ENCODE data around the gene ZNF275. TPM values are rescaled to one million over a fixed set of nuclear protein-coding genes. Genes with fewer than 3 reads are reported as not detected.

Gene ZNF275
- polyA plus RNA-seq, 4 donors = 1.1 to 9.0 (median 2.3) TPM

DNA sequence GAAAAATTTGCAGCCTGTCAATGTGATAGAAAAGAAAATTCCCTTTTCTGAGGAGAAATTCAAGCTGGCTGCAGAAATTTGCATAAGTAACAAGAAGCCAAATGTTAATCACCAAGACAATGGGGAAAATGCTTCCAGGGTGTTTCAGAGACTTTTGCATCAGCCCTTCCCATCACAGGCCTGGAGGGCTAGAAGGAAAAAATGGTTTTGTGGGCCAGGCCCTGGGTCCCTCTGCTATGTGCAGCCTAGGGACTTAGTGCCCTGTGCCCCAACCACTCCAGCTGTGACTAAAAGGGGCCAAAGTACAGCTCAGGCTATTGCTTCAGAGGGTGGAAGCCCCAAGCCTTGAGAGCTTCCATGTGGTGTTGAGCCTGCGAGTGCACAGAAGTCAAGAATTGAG, 23.9 kb downstream of the ZNF275 start:
- H3K27ac ChIP-seq (ENCODE audit: low read depth in 1 of 3, low read length in 2 of 3) = no peak overlapping the region
- 88 to 100% (median 94%) methylated on average over 1 of the region's 1 CpG for WGBS, 3 donors

DNA sequence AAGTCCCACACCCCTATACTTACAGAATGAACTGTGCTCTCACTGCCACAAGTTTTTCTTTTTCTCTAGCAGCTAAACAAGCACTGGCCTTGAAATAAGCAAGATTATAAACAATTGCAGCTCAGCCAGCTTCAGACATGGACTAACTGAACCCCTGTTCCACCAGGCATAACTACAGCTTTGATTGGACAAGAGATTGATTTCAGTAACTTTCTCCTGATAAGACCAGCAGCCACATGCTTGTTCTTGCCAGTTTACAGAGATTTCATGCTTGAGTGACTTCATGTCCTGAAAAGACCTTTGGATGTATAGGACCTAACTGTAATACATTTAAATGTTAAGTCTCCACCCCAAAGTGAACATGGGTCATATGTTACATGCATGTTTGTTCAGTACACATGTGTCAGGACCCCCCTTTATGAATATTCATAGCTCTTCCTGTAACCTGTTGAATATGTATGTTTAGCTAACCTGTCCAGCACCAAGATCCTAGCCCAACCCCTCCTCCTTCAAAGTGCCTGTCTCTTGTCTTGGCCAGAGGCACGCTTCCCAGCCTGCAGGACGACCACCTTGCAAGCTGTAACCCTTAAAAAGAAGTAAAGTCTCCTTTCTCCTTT, 27.9 kb downstream of the ZNF275 start:
- DNase-seq (no peak), FAIRE-seq (no peak)
- peaks cover 0 to 9% of the 10 kb centered on the region in 2 donors for H3K9me3 ChIP-seq (ENCODE audit: control insufficient read depth in 2 of 2, insufficient read depth in 1 of 2, low read depth in 1 of 2, low read length in 1 of 2)
- no peak overlapping the region for H3K4me3 ChIP-seq (ENCODE audit: low read depth in 1 of 3, low read length in 3 of 3)
- H3K27ac ChIP-seq (ENCODE audit: low read depth in 1 of 3, low read length in 2 of 3) = no peak overlapping the region
- 41 to 56% (median 49%) methylated on average over 2 of the region's 2 CpGs for WGBS, 3 donors
- no peaks in the 10 kb centered on the region for H3K36me3 ChIP-seq (ENCODE audit: control insufficient read depth in 3 of 3, insufficient read depth in 2 of 3, low read depth in 1 of 3, low read length in 3 of 3)
- no peaks in the 10 kb centered on the region for H3K27me3 ChIP-seq (ENCODE audit: control insufficient read depth in 3 of 3, insufficient read depth in 3 of 3, low read length in 3 of 3)
- H3K4me1 ChIP-seq (ENCODE audit: control insufficient read depth in 3 of 3, insufficient read depth in 2 of 3, low read depth in 1 of 3, low read length in 2 of 3) = no peaks in the 10 kb centered on the region

More for the DNA sequence above, 23.9 kb downstream of the ZNF275 start:
- H3K9me3 ChIP-seq (ENCODE audit: control insufficient read depth in 2 of 2, insufficient read depth in 1 of 2, low read depth in 1 of 2, low read length in 1 of 2) = peaks cover 0 to 18% of the 10 kb centered on the region in 2 donors
- DNase-seq (no peak), FAIRE-seq (no peak)
- no peaks in the 10 kb centered on the region for H3K36me3 ChIP-seq (ENCODE audit: control insufficient read depth in 3 of 3, insufficient read depth in 2 of 3, low read depth in 1 of 3, low read length in 3 of 3)
- H3K4me3 ChIP-seq (ENCODE audit: low read depth in 1 of 3, low read length in 3 of 3) = no peak overlapping the region
- H3K4me1 ChIP-seq (ENCODE audit: control insufficient read depth in 3 of 3, insufficient read depth in 2 of 3, low read depth in 1 of 3, low read length in 2 of 3) = no peaks in the 10 kb centered on the region
- no peaks in the 10 kb centered on the region for H3K27me3 ChIP-seq (ENCODE audit: control insufficient read depth in 3 of 3, insufficient read depth in 3 of 3, low read length in 3 of 3)

DNA sequence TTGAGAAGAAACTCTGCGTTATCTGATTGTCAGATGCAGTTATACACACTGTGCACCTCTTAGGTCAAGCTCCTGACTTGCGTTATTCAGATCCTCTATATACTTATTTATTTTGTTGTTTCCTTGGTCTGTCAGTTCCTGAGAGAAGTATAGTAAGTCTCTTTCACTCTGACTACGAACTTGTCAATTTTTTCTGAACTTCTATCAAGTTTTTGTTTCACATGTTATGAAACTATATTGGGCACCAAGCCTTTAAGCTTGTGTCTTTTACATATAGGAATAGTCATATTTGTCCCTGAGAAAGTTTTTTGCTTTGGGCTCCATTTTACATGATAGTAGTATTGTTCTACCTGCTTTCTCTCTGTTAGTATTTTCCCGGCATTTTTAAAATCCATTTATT, 31.7 kb downstream of the ZNF275 start:
- H3K9me3 ChIP-seq (ENCODE audit: control insufficient read depth in 2 of 2, insufficient read depth in 1 of 2, low read depth in 1 of 2, low read length in 1 of 2) = no peaks in the 10 kb centered on the region
- H3K4me3 ChIP-seq (ENCODE audit: low read depth in 1 of 3, low read length in 3 of 3) = no peak overlapping the region
- H3K36me3 ChIP-seq (ENCODE audit: control insufficient read depth in 3 of 3, insufficient read depth in 2 of 3, low read depth in 1 of 3, low read length in 3 of 3) = no peaks in the 10 kb centered on the region
- no peaks in the 10 kb centered on the region for H3K27me3 ChIP-seq (ENCODE audit: control insufficient read depth in 3 of 3, insufficient read depth in 3 of 3, low read length in 3 of 3)
- H3K4me1 ChIP-seq (ENCODE audit: control insufficient read depth in 3 of 3, insufficient read depth in 2 of 3, low read depth in 1 of 3, low read length in 2 of 3) = no peaks in the 10 kb centered on the region
- DNase-seq (no peak), FAIRE-seq (no peak)
- WGBS, 3 donors = 65 to 77% (median 73%) methylated on average over 4 of the region's 4 CpGs
- H3K27ac ChIP-seq (ENCODE audit: low read depth in 1 of 3, low read length in 2 of 3) = no peak overlapping the region

DNA sequence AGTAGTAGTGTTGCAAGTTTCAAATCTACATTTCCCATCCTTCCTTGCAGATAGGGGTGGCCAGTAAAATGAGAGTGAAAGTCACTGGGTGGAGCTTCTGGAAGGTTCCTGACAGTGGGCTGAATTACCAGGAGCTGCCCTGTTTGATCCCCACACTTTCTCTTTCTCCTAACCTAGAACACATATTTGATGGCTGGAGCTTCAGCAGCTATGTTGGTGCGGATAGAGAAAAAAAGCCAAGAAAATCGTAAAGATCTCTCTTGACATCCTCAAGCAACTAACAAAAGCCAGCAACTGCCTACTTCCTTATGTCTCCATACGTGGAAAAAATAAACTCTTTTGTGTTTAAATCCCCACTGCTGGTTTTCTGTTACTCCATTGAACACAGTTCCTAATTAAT, 32.2 kb downstream of the ZNF275 start:
- Histone ChIP-seq H3K9me3 (ENCODE audit: control insufficient read depth in 2 of 2, insufficient read depth in 1 of 2, low read depth in 1 of 2, low read length in 1 of 2) (no peaks in the 10 kb centered on the region), H3K27ac (ENCODE audit: low read depth in 1 of 3, low read length in 2 of 3) (no peak overlapping the region), H3K27me3 (ENCODE audit: control insufficient read depth in 3 of 3, insufficient read depth in 3 of 3, low read length in 3 of 3) (no peaks in the 10 kb centered on the region), H3K4me1 (ENCODE audit: control insufficient read depth in 3 of 3, insufficient read depth in 2 of 3, low read depth in 1 of 3, low read length in 2 of 3) (no peaks in the 10 kb centered on the region), H3K36me3 (ENCODE audit: control insufficient read depth in 3 of 3, insufficient read depth in 2 of 3, low read depth in 1 of 3, low read length in 3 of 3) (no peaks in the 10 kb centered on the region), H3K4me3 (ENCODE audit: low read depth in 1 of 3, low read length in 3 of 3) (no peak overlapping the region)
- no peak for DNase-seq
- 72 to 93% (median 90%) methylated on average over 3 of the region's 3 CpGs for WGBS, 3 donors
- FAIRE-seq = no peak

DNA sequence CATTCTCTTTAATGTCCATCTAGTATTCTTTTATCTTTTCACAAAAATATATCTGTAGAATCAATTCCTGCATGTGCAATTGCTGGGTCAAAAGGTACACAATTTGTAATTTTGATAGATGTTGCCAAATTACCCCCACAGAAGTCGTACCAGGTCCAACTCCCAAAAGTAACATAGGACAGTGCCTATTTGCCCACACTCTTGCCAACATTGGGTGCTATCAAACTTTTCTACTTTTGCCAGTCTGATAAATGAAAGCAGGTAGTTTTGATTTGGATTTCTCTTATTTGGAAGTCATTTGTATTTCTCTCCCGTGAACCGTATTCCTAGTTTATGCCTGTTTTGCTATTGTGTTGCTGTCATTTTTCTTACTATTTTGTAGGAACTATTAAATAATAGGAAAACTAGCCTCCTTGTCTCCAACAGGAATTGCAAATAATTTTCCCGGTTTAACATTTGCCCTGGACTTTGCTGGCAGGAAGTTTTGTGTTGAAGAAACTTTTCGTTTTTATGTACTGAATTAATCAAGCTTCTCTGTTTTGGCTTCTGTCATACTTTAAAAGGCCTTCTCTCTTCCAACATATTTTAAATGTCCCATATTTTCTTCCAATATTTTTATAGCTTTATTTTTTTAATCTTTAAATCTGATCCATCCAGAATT, 33.1 kb downstream of the ZNF275 start:
- H3K27me3 ChIP-seq (ENCODE audit: control insufficient read depth in 3 of 3, insufficient read depth in 3 of 3, low read length in 3 of 3) = no peaks in the 10 kb centered on the region
- DNase-seq = no peak
- no peak overlapping the region for H3K4me3 ChIP-seq (ENCODE audit: low read depth in 1 of 3, low read length in 3 of 3)
- FAIRE-seq = no peak
- no peaks in the 10 kb centered on the region for H3K36me3 ChIP-seq (ENCODE audit: control insufficient read depth in 3 of 3, insufficient read depth in 2 of 3, low read depth in 1 of 3, low read length in 3 of 3)
- WGBS, 3 donors = 81 to 85% (median 83%) methylated on average over 5 of the region's 5 CpGs
- H3K27ac ChIP-seq (ENCODE audit: low read depth in 1 of 3, low read length in 2 of 3) = no peak overlapping the region
- H3K4me1 ChIP-seq (ENCODE audit: control insufficient read depth in 3 of 3, insufficient read depth in 2 of 3, low read depth in 1 of 3, low read length in 2 of 3) = no peaks in the 10 kb centered on the region
- H3K9me3 ChIP-seq (ENCODE audit: control insufficient read depth in 2 of 2, insufficient read depth in 1 of 2, low read depth in 1 of 2, low read length in 1 of 2) = no peaks in the 10 kb centered on the region

DNA sequence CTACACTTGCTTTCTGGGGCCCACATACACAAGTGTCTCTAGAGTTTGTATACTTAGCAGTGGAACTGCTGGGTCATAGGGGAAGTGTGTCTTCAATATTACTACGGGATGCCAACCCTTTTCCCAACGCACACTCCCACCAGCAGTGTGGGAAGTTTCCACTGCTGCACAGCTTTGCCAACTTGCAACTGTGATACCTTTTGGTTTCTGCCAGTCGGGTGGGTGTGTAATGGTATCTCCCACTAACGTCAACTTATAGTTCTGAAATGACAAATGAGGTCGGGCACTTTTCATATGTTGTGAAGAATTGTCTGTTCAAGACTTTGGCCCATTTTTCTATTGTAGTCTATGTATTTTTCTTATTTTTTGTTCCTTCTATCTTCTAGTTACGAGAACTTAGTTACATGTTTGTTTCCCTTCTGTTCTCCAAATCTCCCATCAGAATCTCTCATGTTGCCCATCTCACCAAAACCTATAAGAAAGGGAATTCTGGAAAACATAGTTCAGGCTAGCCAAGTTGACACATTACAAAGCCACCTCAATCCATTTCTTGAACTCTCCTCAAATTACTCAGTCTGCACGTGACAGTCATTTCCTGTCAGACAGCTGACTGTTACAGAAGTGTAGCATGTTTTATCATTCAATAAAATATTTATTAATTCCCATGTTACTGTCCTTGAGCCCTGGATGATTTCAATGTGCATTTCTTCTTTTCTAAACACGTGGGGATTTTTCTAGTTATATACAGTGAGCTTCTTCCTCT, 36.5 kb downstream of the ZNF275 start:
- Histone ChIP-seq H3K27me3 (ENCODE audit: control insufficient read depth in 3 of 3, insufficient read depth in 3 of 3, low read length in 3 of 3) (peaks cover 0 to 2% (median 0%) of the 10 kb centered on the region in 3 donors), H3K36me3 (ENCODE audit: control insufficient read depth in 3 of 3, insufficient read depth in 2 of 3, low read depth in 1 of 3, low read length in 3 of 3) (no peaks in the 10 kb centered on the region), H3K9me3 (ENCODE audit: control insufficient read depth in 2 of 2, insufficient read depth in 1 of 2, low read depth in 1 of 2, low read length in 1 of 2) (no peaks in the 10 kb centered on the region), H3K27ac (ENCODE audit: low read depth in 1 of 3, low read length in 2 of 3) (no peak overlapping the region), H3K4me1 (ENCODE audit: control insufficient read depth in 3 of 3, insufficient read depth in 2 of 3, low read depth in 1 of 3, low read length in 2 of 3) (no peaks in the 10 kb centered on the region), H3K4me3 (ENCODE audit: low read depth in 1 of 3, low read length in 3 of 3) (no peak overlapping the region)
- 52 to 65% (median 56%) methylated on average over 8 of the region's 8 CpGs for WGBS, 3 donors
- no peak for DNase-seq
- FAIRE-seq = no peak

DNA sequence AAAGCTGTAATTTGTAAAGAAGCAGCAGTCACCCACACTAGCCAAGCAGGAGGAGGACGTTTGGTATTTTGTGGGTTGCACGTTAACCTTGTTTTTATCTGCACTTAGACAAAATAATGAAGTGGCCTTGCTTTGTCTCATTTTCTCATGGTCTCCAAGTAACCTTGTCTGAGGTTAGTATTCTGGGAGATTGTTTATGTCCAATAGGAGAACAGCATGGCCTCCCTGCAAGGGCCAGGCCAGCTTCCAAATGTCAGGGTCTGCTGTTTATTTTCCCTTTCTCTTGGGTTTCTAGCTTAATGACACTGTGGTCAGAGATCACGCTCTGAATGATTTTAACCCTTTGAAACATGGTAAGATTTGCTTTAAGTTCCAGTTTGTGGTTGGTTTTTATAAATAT, 37.3 kb downstream of the ZNF275 start:
- DNase-seq (no peak), FAIRE-seq (no peak)
- Histone ChIP-seq H3K27ac (ENCODE audit: low read depth in 1 of 3, low read length in 2 of 3) (no peak overlapping the region), H3K4me3 (ENCODE audit: low read depth in 1 of 3, low read length in 3 of 3) (no peak overlapping the region), H3K27me3 (ENCODE audit: control insufficient read depth in 3 of 3, insufficient read depth in 3 of 3, low read length in 3 of 3) (peaks cover 0 to 2% (median 0%) of the 10 kb centered on the region in 3 donors), H3K9me3 (ENCODE audit: control insufficient read depth in 2 of 2, insufficient read depth in 1 of 2, low read depth in 1 of 2, low read length in 1 of 2) (no peaks in the 10 kb centered on the region), H3K36me3 (ENCODE audit: control insufficient read depth in 3 of 3, insufficient read depth in 2 of 3, low read depth in 1 of 3, low read length in 3 of 3) (no peaks in the 10 kb centered on the region), H3K4me1 (ENCODE audit: control insufficient read depth in 3 of 3, insufficient read depth in 2 of 3, low read depth in 1 of 3, low read length in 2 of 3) (no peaks in the 10 kb centered on the region)
- WGBS, 3 donors = 41 to 48% (median 47%) methylated on average over 3 of the region's 3 CpGs

DNA sequence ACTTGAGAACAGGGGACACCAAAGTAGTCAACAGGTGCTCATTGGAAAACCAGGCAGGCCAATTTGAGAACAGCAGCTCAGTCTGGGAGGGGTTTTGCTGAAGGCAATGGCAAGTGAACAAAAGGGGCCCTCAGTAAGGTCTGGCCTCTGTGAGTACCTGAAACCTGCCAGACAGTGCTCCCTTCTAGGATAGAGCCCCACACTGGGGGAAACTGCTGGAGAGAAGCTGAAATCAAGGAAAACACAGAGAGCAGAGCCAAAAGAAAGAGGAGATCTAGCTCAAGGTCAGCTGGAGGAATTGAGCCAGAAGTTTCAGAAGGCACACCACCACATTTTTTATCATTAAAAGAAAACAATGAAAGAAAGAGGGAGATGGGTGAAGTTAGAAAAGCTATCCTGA, 39.0 kb downstream of the ZNF275 start:
- Histone ChIP-seq H3K27ac (ENCODE audit: low read depth in 1 of 3, low read length in 2 of 3) (no peak overlapping the region), H3K4me3 (ENCODE audit: low read depth in 1 of 3, low read length in 3 of 3) (no peak overlapping the region), H3K4me1 (ENCODE audit: control insufficient read depth in 3 of 3, insufficient read depth in 2 of 3, low read depth in 1 of 3, low read length in 2 of 3) (no peaks in the 10 kb centered on the region), H3K27me3 (ENCODE audit: control insufficient read depth in 3 of 3, insufficient read depth in 3 of 3, low read length in 3 of 3) (peaks cover 0 to 2% (median 0%) of the 10 kb centered on the region in 3 donors), H3K36me3 (ENCODE audit: control insufficient read depth in 3 of 3, insufficient read depth in 2 of 3, low read depth in 1 of 3, low read length in 3 of 3) (no peaks in the 10 kb centered on the region), H3K9me3 (ENCODE audit: control insufficient read depth in 2 of 2, insufficient read depth in 1 of 2, low read depth in 1 of 2, low read length in 1 of 2) (no peaks in the 10 kb centered on the region)
- FAIRE-seq (no peak), DNase-seq (no peak)
